Naive thymus-derived CD4-positive, alpha-beta T cell (primary cell): ENCODE results near the gene TMEM236. TPM values are rescaled to one million over a fixed set of nuclear protein-coding genes. Genes with fewer than 3 reads are reported as not detected.
A peak's percentile ranks its signal among the peaks of the same experiment; 100 is the strongest.

Source experiments
- ATAC-seq: fragments of 150-1000 bp; cut with Tn5 transposase; 2 replicates; pipeline ENCODE4 v1.10.0; 2021; ENCODE audit warnings: mild to moderate bottlenecking, moderate library complexity
- CTCF ChIA-PET: fragments of 350-600 bp; sonication (Branson Sonifier 250); formaldehyde crosslinking; loops from one replicate; lab custom pipeline; 2021; ENCODE audit warnings: antibody characterized with exemption; lab: Charles Lee
- POLR2A ChIA-PET: fragments of 350-600 bp; sonication (Branson Sonifier 250); formaldehyde crosslinking; loops from one replicate; lab custom pipeline; 2021; ENCODE audit warnings: antibody characterized with exemption, inconsistent platforms; lab: Charles Lee
- DNase-seq, 9 donors: peaks; one replicate each; pipeline versions ENCODE4 v3.0.0 to v3.0.0-alpha.2; 2020 to 2022; ENCODE audit warnings: mixed read lengths in 1 of 9
- H3K27ac ChIP-seq: one replicate; pipeline ENCODE4 v1.7.0; 2013; ENCODE audit warnings: mild to moderate bottlenecking, low read depth, low read length, moderate library complexity
- H3K27me3 ChIP-seq, 2 donors: one replicate each; pipeline ENCODE4 v1.7.0; 2013; ENCODE audit warnings: low read length in 2 of 2, mild to moderate bottlenecking in 2 of 2, moderate library complexity in 2 of 2; ENCODE audit not compliant: control insufficient read depth in 2 of 2, insufficient read depth in 2 of 2
- H3K36me3 ChIP-seq, 3 experiments: 1 replicate in 2 of 3; 2 replicates in 1 of 3; pipeline ENCODE4 v1.7.0; 2013; ENCODE audit warnings: low read length in 3 of 3, mild to moderate bottlenecking in 3 of 3, moderate library complexity in 1 of 3; ENCODE audit not compliant: insufficient read depth in 3 of 3, control insufficient read depth in 2 of 3
- H3K4me1 ChIP-seq, 2 donors: one replicate each; pipeline ENCODE4 v1.7.0; 2013; ENCODE audit warnings: low read length in 2 of 2, mild to moderate bottlenecking in 2 of 2, moderate library complexity in 1 of 2; ENCODE audit not compliant: control insufficient read depth in 2 of 2, insufficient read depth in 2 of 2
- H3K4me3 ChIP-seq: 2 replicates; pipeline ENCODE4 v1.7.0; 2013; ENCODE audit warnings: mild to moderate bottlenecking, low read length
- H3K9me3 ChIP-seq, 3 experiments: 1 replicate in 2 of 3; 2 replicates in 1 of 3; pipeline ENCODE4 v1.7.0; 2013; ENCODE audit warnings: low read length in 3 of 3; ENCODE audit not compliant: control insufficient read depth in 2 of 3
- H3K27ac Mint-ChIP-seq, 9 donors: one replicate each; pipeline ENCODE4 v1.8.0; 2020 to 2022; ENCODE audit warnings: mixed read lengths in 9 of 9, mild to moderate bottlenecking in 8 of 9, moderate library complexity in 5 of 9, inconsistent platforms in 2 of 9
- H3K27me3 Mint-ChIP-seq, 5 donors: one replicate each; pipeline ENCODE4 v1.8.0; 2021 to 2022; ENCODE audit warnings: mixed read lengths in 5 of 5, mild to moderate bottlenecking in 1 of 5
- H3K36me3 Mint-ChIP-seq, 5 donors: one replicate each; pipeline ENCODE4 v1.8.0; 2020 to 2022; ENCODE audit warnings: mixed read lengths in 5 of 5, mild to moderate bottlenecking in 3 of 5, inconsistent platforms in 1 of 5
- H3K4me1 Mint-ChIP-seq, 7 donors: one replicate each; pipeline ENCODE4 v1.8.0; 2020 to 2022; ENCODE audit warnings: mixed read lengths in 7 of 7, mild to moderate bottlenecking in 3 of 7, inconsistent platforms in 1 of 7
- H3K4me3 Mint-ChIP-seq, 10 donors: one replicate each; pipeline ENCODE4 v1.8.0; 2020 to 2022; ENCODE audit warnings: mild to moderate bottlenecking in 10 of 10, mixed read lengths in 10 of 10, moderate library complexity in 6 of 10, inconsistent platforms in 2 of 10
- H3K9me3 Mint-ChIP-seq, 11 donors: one replicate each; pipeline ENCODE4 v1.8.0; 2020 to 2022; ENCODE audit warnings: mixed read lengths in 11 of 11, mild to moderate bottlenecking in 4 of 11, inconsistent platforms in 1 of 11, moderate library complexity in 1 of 11
- intact Hi-C, 2 donors: fragments of 100-400 bp; cut with micrococcal nuclease; formaldehyde crosslinking; loops; one replicate each; pipeline ENCODE4 v1.15.1; 2023
- polyA plus RNA-seq, 2 donors: library from polyadenylated mRNA; unstranded; fragments of 300-500 nt; fragmentation: Illumina TruSeq; gene quantifications; one replicate each; pipeline ENCODE4 v1.2.3, GENCODE V29; 2021
- total RNA-seq, 6 experiments: library from RNA in 5 of 6; stranded (reverse) in 5 of 6; gene quantifications; 1 replicate in 5 of 6; 2 replicates in 1 of 6; pipeline ENCODE4 v1.2.3 and lab custom pipeline; 2021 to 2026

TMEM236 gene
- total and polyA plus RNA-seq, 7 experiments from 2014 or later: 0.02 to 0.12 (median 0.05) TPM; not detected in 4

GRCh38 chr10:17814973-17815372 lies 63.0 kb downstream of the TMEM236 start:
- H3K9me3 Mint-ChIP-seq: no peaks in the 10 kb centered on the region
- CTCF ChIA-PET: no interaction called here
- H3K27ac Mint-ChIP-seq: no peak overlapping the region
- H3K36me3 ChIP-seq: no peaks in the 10 kb centered on the region
- no peaks in the 10 kb centered on the region for H3K27me3 ChIP-seq
- H3K27ac ChIP-seq: no peak overlapping the region
- H3K4me1 Mint-ChIP-seq: peaks cover 0 to 4% (median 0%) of the 10 kb centered on the region in 7 donors
- H3K9me3 ChIP-seq: no peaks in the 10 kb centered on the region
- no peak overlapping the region for H3K4me3 Mint-ChIP-seq
- DNase-seq (no peak), ATAC-seq (peak; percentile 26)
- peaks cover 6 to 55% (median 26%) of the 10 kb centered on the region in 5 donors for H3K27me3 Mint-ChIP-seq
- H3K4me1 ChIP-seq: no peaks in the 10 kb centered on the region
- H3K36me3 Mint-ChIP-seq: no peaks in the 10 kb centered on the region
- POLR2A ChIA-PET: no interaction called here
- no peak overlapping the region for H3K4me3 ChIP-seq
- intact Hi-C loops: no loop called here

GRCh38 chr10:17816199-17816598 lies 64.2 kb downstream of the TMEM236 start:
- no peak for ATAC-seq

GRCh38 chr10:17817316-17817715 lies 65.3 kb downstream of the TMEM236 start:
- no peak overlapping the region for H3K4me3 Mint-ChIP-seq
- no peak overlapping the region for H3K27ac Mint-ChIP-seq
- Histone ChIP-seq H3K27ac (no peak overlapping the region), H3K27me3 (no peaks in the 10 kb centered on the region), H3K4me1 (no peaks in the 10 kb centered on the region), H3K4me3 (no peak overlapping the region), H3K36me3 (no peaks in the 10 kb centered on the region), H3K9me3 (no peaks in the 10 kb centered on the region)
- peaks cover 0 to 45% (median 13%) of the 10 kb centered on the region in 5 donors for H3K27me3 Mint-ChIP-seq
- ATAC-seq (no peak), DNase-seq (no peak)
- ChIA-PET POLR2A (no interaction called here), CTCF (no interaction called here)
- H3K9me3 Mint-ChIP-seq: peaks cover 0 to 2% (median 0%) of the 10 kb centered on the region in 11 donors
- no peaks in the 10 kb centered on the region for H3K36me3 Mint-ChIP-seq
- H3K4me1 Mint-ChIP-seq: peaks cover 0 to 2% (median 0%) of the 10 kb centered on the region in 7 donors
- intact Hi-C loops: no loop called here

More at GRCh38 chr10:17816199-17816598, 64.2 kb downstream of the TMEM236 start:
- Mint-ChIP-seq H3K9me3 (no peaks in the 10 kb centered on the region), H3K36me3 (no peaks in the 10 kb centered on the region), H3K27ac (no peak overlapping the region), H3K4me3 (no peak overlapping the region), H3K27me3 (peaks cover 0 to 56% (median 15%) of the 10 kb centered on the region in 5 donors), H3K4me1 (peaks cover 0 to 2% (median 0%) of the 10 kb centered on the region in 7 donors)
- Histone ChIP-seq H3K4me3 (no peak overlapping the region), H3K27me3 (no peaks in the 10 kb centered on the region), H3K4me1 (no peaks in the 10 kb centered on the region), H3K27ac (no peak overlapping the region), H3K36me3 (no peaks in the 10 kb centered on the region), H3K9me3 (no peaks in the 10 kb centered on the region)
- no peak for DNase-seq
- intact Hi-C loops: no loop called here
- CTCF ChIA-PET: no interaction called here
- POLR2A ChIA-PET: no interaction called here

GRCh38 chr10:17817790-17818189 lies 65.8 kb downstream of the TMEM236 start:
- Histone ChIP-seq H3K4me3 (no peak overlapping the region), H3K9me3 (no peaks in the 10 kb centered on the region), H3K4me1 (no peaks in the 10 kb centered on the region), H3K27me3 (no peaks in the 10 kb centered on the region), H3K27ac (no peak overlapping the region), H3K36me3 (no peaks in the 10 kb centered on the region)
- intact Hi-C loops: no loop called here
- Mint-ChIP-seq H3K27me3 (peaks cover 0 to 46% (median 12%) of the 10 kb centered on the region in 5 donors), H3K27ac (no peak overlapping the region), H3K9me3 (peaks cover 0 to 2% (median 0%) of the 10 kb centered on the region in 11 donors), H3K36me3 (no peaks in the 10 kb centered on the region), H3K4me1 (peaks cover 0 to 2% (median 0%) of the 10 kb centered on the region in 7 donors), H3K4me3 (no peak overlapping the region)
- no peak for ATAC-seq
- no peak for DNase-seq
- CTCF ChIA-PET: no interaction called here
- POLR2A ChIA-PET: no interaction called here

- Histone ChIP-seq H3K4me1 (no peaks in the 10 kb centered on the region), H3K27me3 (no peaks in the 10 kb centered on the region), H3K36me3 (no peaks in the 10 kb centered on the region), H3K27ac (no peak overlapping the region), H3K9me3 (no peaks in the 10 kb centered on the region), H3K4me3 (no peak overlapping the region)
- H3K4me1 Mint-ChIP-seq: no peaks in the 10 kb centered on the region
- H3K27ac Mint-ChIP-seq: no peak overlapping the region
- no peaks in the 10 kb centered on the region for H3K36me3 Mint-ChIP-seq
- CTCF ChIA-PET: no interaction called here
- H3K4me3 Mint-ChIP-seq: no peak overlapping the region
- POLR2A ChIA-PET: no interaction called here
- no peak for ATAC-seq
- peaks cover 0 to 47% (median 14%) of the 10 kb centered on the region in 5 donors for H3K27me3 Mint-ChIP-seq
- H3K9me3 Mint-ChIP-seq: peaks cover 0 to 5% (median 0%) of the 10 kb centered on the region in 11 donors
- intact Hi-C loops: no loop called here
- DNase-seq: no peak
Measured at GRCh38 chr10:17819836-17820235, 67.8 kb downstream of the TMEM236 start.

GRCh38 chr10:17820943-17821342 lies 68.9 kb downstream of the TMEM236 start:
- CTCF ChIA-PET: interaction anchor here (0.7 kb wide), 1 partner anchor 246 kb away, joined by 3 read pairs; no protein-coding TSS in a partner anchor
- no peak overlapping the region for H3K27ac Mint-ChIP-seq

GRCh38 chr10:17821893-17822292 lies 69.9 kb downstream of the TMEM236 start:
- Mint-ChIP-seq H3K36me3 (no peaks in the 10 kb centered on the region), H3K4me1 (no peaks in the 10 kb centered on the region), H3K27me3 (peaks cover 0 to 39% (median 17%) of the 10 kb centered on the region in 5 donors), H3K27ac (no peak overlapping the region), H3K9me3 (peaks cover 0 to 7% (median 0%) of the 10 kb centered on the region in 11 donors), H3K4me3 (no peak overlapping the region)
- no peaks in the 10 kb centered on the region for H3K27me3 ChIP-seq
- intact Hi-C loops: no loop called here
- DNase-seq (no peak), ATAC-seq (no peak)
- no peaks in the 10 kb centered on the region for H3K4me1 ChIP-seq
- H3K36me3 ChIP-seq: no peaks in the 10 kb centered on the region
- H3K4me3 ChIP-seq: no peak overlapping the region
- H3K27ac ChIP-seq: no peak overlapping the region
- CTCF ChIA-PET: no interaction called here
- H3K9me3 ChIP-seq: no peaks in the 10 kb centered on the region
- POLR2A ChIA-PET: no interaction called here

More at GRCh38 chr10:17820943-17821342, 68.9 kb downstream of the TMEM236 start:
- Histone ChIP-seq H3K36me3 (no peaks in the 10 kb centered on the region), H3K9me3 (no peaks in the 10 kb centered on the region), H3K4me1 (no peaks in the 10 kb centered on the region), H3K27ac (no peak overlapping the region), H3K4me3 (no peak overlapping the region), H3K27me3 (no peaks in the 10 kb centered on the region)
- intact Hi-C loops: no loop called here
- Mint-ChIP-seq H3K9me3 (peaks cover 0 to 5% (median 0%) of the 10 kb centered on the region in 11 donors), H3K4me1 (no peaks in the 10 kb centered on the region), H3K4me3 (no peak overlapping the region), H3K27me3 (peaks cover 0 to 43% (median 14%) of the 10 kb centered on the region in 5 donors), H3K36me3 (no peaks in the 10 kb centered on the region)
- POLR2A ChIA-PET: no interaction called here
- DNase-seq (no peak), ATAC-seq (no peak)
